Measurements from ENCODE around the gene CFD.
"Not testable (repeated sequence)": the region's sequence is repeated elsewhere in the genome, so short reads cannot be mapped to it uniquely, and the experiment has no call there.

The CFD gene

GRCh38 chr19:887599-887998 lies 28.1 kb downstream of the CFD start:
- in situ Hi-C loops (cut with MboI; ENCODE audit: low sequenced_read_pairs): no loop called here

DNA sequence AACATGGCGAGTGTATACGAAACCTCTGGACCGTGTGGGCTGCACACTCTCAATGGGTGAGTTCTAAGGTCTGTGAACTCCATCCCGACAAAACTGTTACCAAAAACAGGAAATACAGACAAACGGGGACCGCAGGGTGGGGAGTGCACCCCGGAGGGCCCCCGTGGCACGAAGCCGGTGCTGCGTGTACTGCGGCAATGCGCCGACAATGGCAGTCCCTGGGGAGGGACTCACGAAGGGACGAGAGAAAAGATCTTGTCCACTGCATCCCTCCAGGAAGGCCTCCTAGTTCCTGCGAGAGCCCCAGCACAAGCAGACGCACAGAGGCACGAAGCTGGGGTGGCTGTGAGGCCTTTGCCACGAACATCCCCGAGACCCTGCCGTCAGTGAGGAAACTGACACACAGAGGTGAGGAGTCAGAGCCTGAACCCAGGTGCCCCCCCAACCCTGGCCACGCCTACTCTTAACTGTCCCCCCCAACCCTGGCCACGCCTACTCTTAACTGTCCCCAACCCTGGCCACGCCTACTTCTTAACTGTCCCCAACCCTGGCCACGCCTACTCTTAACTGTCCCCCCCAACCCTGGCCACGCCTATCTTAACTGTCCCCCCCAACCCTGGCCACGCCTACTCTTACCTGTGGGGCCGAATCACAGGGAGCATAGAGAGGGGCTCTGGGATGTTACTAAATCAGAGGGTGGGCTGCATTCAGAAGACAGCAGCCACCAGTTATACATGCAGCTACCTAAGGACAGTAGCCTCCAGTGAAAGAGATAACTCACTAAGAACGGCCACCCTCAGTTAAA lies 29.3 kb downstream of the CFD start:
- in situ Hi-C loops (cut with MboI; ENCODE audit: low sequenced_read_pairs): no loop called here

- in situ Hi-C loops (cut with MboI; ENCODE audit: low sequenced_read_pairs): no loop called here
Observed at GRCh38 chr19:889662-890295, 30.3 kb downstream of the CFD start.

- in situ Hi-C loops (cut with MboI; ENCODE audit: low sequenced_read_pairs): no loop called here
Observed at GRCh38 chr19:890831-891230, 31.4 kb downstream of the CFD start.

DNA sequence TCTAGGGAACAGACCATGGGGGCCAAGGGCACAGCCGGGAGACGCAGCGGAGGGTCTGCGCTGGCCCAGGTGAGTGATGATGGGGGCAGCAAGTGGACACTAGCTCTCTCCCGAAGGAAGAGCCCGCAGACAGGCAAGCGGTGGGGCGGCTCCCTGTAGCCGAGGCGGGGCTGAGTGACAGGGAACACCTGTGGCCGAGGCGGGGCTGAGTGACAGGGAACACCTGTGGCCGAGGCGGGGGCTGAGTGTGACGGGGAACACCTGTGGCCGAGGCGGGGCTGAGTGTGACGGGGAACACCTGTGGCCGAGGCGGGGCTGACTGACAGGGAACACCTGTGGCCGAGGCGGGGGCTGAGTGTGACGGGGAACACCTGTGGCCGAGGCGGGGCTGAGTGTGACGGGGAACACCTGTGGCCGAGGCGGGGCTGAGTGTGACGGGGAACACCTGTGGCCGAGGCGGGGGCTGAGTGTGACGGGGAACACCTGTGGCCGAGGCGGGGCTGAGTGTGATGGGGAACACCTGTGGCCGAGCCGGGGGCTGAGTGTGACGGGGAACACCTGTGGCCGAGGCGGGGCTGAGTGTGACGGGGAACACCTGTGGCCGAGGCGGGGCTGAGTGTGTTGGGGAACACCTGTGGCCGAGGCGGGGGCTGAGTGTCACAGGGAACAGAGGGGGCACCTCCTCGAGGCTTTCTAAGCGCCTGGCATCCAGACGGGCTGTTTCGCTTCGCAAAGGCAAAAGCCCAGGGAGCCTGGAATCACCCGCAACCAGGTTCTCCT lies 32.1 kb downstream of the CFD start:
- in situ Hi-C loops (cut with MboI; ENCODE audit: low sequenced_read_pairs): not testable (repeated sequence)

DNA sequence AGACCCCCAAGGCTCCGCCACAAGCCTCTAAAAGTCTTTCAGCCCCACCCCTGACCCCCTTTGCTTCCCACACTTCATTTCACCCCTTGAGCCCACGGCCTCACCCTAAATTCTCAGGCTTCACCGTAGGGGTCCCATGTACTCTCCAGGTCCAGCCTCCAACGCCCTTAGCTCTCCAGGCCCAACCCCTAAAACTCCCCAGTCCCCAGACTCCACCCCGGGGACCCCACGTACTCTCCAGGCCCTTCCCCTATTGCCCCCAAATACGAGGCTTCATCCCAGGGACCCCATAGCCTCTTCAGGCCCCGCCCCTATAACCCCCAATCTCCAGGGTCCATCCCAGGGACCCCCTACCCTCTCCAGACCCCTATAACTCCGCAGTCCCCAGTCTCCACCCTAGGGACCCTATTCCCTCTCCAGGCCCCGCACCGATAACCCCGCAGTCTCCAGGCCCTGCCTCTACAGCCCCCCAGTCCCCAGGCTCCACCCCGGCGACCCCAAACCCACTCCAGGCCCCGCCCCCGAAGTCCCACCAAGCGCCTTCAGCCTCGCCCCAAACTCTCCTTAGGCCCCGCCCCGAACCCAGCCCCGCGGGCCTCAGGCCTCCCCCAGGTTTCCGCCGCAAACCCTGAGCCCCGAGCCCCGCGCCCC lies 32.9 kb downstream of the CFD start:
- in situ Hi-C loops (cut with MboI; ENCODE audit: low sequenced_read_pairs): no loop called here

DNA sequence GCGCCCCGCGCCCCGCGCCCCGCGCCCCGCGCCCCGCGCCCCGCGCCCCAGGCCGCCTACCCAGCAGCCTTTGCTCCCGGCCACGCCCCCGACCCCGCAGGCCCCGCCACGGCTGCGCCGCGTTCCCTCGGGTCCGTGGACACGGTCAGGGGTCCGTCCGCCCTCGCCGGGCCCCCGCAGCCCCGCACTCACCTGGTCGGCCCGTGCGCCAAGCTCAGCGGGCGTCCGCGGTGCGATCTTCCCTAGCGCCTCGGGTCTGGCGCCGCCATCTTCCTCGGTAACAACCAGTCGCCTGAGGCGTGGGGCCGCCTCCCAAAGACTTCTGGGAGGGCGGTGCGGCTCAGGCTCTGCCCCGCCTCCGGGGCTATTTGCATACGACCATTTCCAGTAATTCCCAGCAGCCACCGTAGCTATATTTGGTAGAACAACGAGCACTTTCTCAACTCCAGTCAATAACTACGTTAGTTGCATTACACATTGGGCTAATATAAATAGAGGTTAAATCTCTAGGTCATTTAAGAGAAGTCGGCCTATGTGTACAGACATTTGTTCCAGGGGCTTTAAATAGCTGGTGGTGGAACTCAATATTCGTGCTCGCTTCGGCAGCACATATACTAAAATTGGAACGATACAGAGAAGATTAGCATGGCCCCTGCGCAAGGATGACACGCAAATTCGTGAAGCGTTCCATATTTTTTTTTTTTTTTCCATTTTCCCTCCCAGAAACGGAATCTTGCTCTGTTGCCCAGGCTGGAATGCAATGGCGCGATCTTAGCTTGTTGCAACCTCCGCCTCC lies 33.6 kb downstream of the CFD start, which contains the start of the genes MED16 and RNU6-9:
TSS of gene MED16 (minus strand) at position 294 of the 796 bp plus-strand sequence. CDS start 2,056 bp downstream, outside the sequence.
TSS of gene RNU6-9 (plus strand) at position 591 of the 796 bp plus-strand sequence.
- in situ Hi-C loops (cut with MboI; ENCODE audit: low sequenced_read_pairs): no loop called here

GRCh38 chr19:896434-896833 lies 37.0 kb downstream of the CFD start:
- in situ Hi-C loops (cut with MboI; ENCODE audit: low sequenced_read_pairs): no loop called here

DNA sequence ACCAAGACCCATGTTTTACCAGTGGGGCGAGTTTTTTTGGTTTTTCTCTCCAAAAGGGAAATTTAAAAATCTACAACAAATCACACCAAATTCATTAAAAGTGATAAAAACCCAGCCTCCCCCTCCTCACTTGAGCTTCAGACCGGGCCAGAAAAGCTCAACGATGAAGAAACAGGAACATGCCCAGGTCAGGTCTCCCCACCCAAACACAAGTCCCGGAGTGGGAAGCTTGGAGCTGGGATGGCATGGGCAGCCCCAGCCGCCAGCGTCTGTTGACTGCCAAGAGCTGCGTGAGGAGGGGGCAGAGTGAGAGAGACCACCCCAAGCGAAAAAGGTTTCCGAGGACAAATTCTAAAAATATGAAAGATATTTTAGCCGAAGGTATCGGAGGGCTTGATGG lies 37.5 kb downstream of the CFD start:
- in situ Hi-C loops (cut with MboI; ENCODE audit: low sequenced_read_pairs): no loop called here

GRCh38 chr19:897442-898039 lies 38.1 kb downstream of the CFD start:
- in situ Hi-C loops (cut with MboI; ENCODE audit: low sequenced_read_pairs): no loop called here

GRCh38 chr19:898663-899062 lies 39.2 kb downstream of the CFD start:
- in situ Hi-C loops (cut with MboI; ENCODE audit: low sequenced_read_pairs): no loop called here

DNA sequence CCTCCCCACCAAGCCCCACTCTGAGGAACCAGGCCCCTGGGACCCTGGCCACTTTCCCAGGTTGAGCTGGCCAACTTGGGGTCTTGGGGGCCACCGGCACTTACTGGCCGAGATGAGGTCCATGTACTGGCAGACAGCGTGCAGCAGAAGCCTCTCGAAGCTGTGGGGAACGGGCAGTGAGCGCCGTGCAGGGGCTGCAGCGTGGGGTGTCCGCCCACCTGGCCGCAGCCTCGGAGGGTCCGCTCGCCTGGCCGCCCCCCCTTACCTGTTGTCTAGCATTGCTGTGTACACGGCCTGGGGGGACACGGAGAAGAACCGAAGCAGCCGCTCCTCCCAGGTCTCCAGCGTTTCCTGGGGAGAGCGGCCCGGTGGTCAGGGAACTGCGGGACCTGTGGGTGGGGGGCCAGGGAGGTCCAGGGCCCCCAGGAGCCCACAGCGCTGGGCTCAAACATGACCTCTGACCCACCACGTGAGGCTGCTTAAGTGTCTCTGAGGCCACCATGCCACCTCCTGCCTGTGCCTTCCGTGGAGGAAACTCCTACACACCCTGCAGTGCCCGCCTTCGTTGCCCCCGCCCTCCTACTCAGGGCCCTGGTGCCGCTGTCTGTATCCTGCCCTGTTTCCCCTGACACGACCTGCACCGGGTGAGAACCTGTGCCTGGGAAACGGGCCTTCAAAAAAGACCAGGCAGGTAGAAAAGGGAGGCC lies 40.0 kb downstream of the CFD start:
- in situ Hi-C loops (cut with MboI; ENCODE audit: low sequenced_read_pairs): no loop called here

- in situ Hi-C loops (cut with MboI; ENCODE audit: low sequenced_read_pairs): no loop called here
Observed at GRCh38 chr19:900043-900301, 40.5 kb downstream of the CFD start.

- in situ Hi-C loops (cut with MboI; ENCODE audit: low sequenced_read_pairs): no loop called here
Observed at GRCh38 chr19:900302-901111, 41.0 kb downstream of the CFD start.

DNA sequence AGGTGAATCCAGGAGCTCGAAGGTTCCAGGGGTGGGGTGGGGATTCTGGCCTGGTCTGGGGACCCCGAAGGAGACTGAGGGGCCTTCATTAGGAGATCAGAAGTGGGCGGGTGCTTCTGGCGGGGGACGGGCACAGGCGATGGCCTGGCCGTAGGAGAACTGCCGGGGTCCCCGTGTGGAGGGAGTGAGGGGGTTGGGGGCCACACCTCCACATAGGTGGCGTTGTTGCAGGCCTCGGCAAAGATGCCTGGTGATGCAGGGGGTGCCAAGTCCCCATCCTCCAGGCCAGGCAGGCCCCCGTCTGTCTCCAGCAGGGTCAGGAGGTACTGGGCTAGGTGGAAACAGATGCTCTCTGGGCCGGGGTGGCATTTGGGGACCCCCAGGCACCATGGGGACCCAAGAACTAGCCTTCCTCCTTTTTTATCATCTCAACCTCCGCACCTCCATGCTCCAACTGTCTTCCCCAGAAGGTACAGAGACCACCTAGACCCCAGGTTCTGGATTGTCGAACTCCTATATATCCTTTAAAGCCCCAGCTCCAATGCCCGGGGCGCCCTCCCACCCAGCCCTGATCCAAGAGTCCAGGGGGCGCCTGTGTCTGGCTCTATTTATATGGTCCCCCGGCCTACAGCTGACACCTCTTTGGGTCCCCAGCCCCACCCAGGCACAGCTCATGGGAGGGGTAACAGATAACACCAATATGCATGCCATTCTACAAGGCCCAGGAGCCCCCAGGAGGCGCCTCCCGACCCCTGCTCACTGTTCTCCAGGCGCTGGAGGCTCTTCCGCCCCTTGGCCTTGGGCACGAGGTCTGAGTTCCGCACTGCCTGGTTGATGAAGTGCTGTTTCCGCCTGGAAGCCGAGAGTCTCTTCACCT lies 42.0 kb downstream of the CFD start:
- in situ Hi-C loops (cut with MboI; ENCODE audit: low sequenced_read_pairs): no loop called here

DNA sequence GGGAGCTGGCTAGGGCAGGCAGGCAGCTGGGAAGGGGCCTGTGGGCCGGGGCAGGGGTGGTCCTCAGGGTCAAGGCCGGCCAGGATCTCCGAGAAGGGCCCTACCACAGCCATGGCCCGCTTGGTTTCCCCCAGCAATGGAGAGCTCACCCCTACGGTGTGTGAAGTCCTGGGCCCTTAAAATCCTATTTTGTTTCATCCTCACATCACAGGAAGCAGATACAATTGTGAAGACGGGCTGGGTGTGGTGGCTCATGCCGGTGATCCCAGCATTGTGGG lies 42.6 kb downstream of the CFD start:
- in situ Hi-C loops (cut with MboI; ENCODE audit: low sequenced_read_pairs): no loop called here

- in situ Hi-C loops (cut with MboI; ENCODE audit: low sequenced_read_pairs): no loop called here
Observed at GRCh38 chr19:902446-903226, 43.2 kb downstream of the CFD start.
